Measurements from ENCODE around the gene C12orf76. TPM values are rescaled to one million over a fixed set of nuclear protein-coding genes. Genes with fewer than 3 reads are reported as not detected.
"Not testable (repeated sequence)": the region's sequence is repeated elsewhere in the genome, so short reads cannot be mapped to it uniquely, and the experiment has no call there.

Gene C12orf76
- total and polyA plus RNA-seq, 7 experiments from 2014 or later = 14.3 to 28.7 (median 21.0) TPM

DNA sequence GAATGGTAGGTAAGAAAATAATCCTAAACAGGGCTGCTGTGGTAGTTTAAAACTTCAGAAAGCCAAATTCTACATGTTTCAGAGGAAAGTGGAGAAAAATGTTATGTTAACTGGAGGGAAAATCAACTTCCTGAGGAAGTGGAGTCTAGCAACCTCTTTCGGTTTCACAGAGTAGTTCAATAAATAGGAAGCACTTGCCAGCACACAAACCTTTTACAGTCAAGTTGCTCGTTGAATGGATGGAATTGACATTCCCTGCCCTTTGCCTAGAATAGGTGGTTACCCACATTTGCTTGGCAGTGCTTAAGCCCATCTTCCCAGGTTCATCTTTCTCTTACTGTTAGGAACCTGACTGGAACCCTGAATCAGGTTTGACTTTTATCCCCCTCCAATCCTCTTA is 33.2 kb downstream of the C12orf76 start:
- Histone ChIP-seq H3K4me3 (ENCODE audit: low read length) (no peak overlapping the region), H3K4me1 (ENCODE audit: control insufficient read depth in 2 of 2, insufficient read depth in 2 of 2, low read length in 2 of 2) (peaks cover 12 to 19% of the 10 kb centered on the region in 2 donors)
- CTCF ChIA-PET = no interaction called here

DNA sequence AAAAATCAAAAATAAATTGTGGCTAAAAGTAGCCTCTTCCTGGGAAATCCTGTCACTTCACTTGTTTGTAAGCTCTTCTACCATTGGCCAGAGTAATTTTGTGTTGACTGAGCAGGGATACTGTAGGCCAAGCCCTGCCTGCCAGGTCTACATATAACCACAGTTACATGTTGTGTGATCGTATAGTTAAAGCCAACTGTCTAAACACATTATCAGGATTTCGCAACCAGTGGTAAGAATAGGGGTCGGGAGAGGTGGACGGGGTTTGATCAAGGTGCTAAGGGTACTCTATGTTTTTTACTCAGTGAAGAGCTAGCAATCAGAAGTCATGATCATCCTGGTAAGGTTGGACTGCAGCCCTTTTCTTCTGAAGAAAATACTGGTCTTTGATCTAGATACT is 35.7 kb downstream of the C12orf76 start:
- ChIA-PET POLR2A (interaction anchor here (2.1 kb wide), 1 partner anchor 13 kb away, joined by 9 read pairs; the partner anchor contains the start of gene ANKRD13A), CTCF (interaction anchor here (0.6 kb wide), 1 partner anchor 372 kb away, joined by 4 read pairs; no protein-coding TSS in a partner anchor)
- peak overlapping the region; percentile 26 for H3K27ac ChIP-seq (ENCODE audit: low read depth, low read length)
- no peaks in the 10 kb centered on the region for H3K9me3 ChIP-seq (ENCODE audit: control insufficient read depth in 2 of 3, low read length in 3 of 3)
- no peak for ATAC-seq
- peaks cover 0 to 40% (median 0%) of the 10 kb centered on the region in 3 experiments for H3K36me3 ChIP-seq (ENCODE audit: control insufficient read depth in 2 of 3, insufficient read depth in 3 of 3, low read length in 3 of 3)
- H3K36me3 Mint-ChIP-seq = peaks cover 0 to 29% (median 7%) of the 10 kb centered on the region in 5 donors
- peaks cover 0 to 5% (median 0%) of the 10 kb centered on the region in 11 donors for H3K9me3 Mint-ChIP-seq
- peaks cover 27 to 56% (median 46%) of the 10 kb centered on the region in 7 donors for H3K4me1 Mint-ChIP-seq
- H3K4me3 Mint-ChIP-seq = no peak overlapping the region
- H3K4me1 ChIP-seq (ENCODE audit: control insufficient read depth in 2 of 2, insufficient read depth in 2 of 2, low read length in 2 of 2) = peaks cover 12 to 19% of the 10 kb centered on the region in 2 donors
- H3K27me3 ChIP-seq (ENCODE audit: control insufficient read depth in 2 of 2, insufficient read depth in 2 of 2, low read length in 2 of 2) = no peaks in the 10 kb centered on the region
- intact Hi-C loops (cut with micrococcal nuclease) = no loop called here
- no peaks in the 10 kb centered on the region for H3K27me3 Mint-ChIP-seq
- H3K27ac Mint-ChIP-seq = peak overlapping the region; percentile 3 to 89 (median 64)
- no peak for DNase-seq
- H3K4me3 ChIP-seq (ENCODE audit: low read length) = no peak overlapping the region

More for the DNA sequence above, 33.2 kb downstream of the C12orf76 start:
- Histone ChIP-seq H3K27me3 (ENCODE audit: control insufficient read depth in 2 of 2, insufficient read depth in 2 of 2, low read length in 2 of 2) (no peaks in the 10 kb centered on the region), H3K27ac (ENCODE audit: low read depth, low read length) (peak overlapping the region; percentile 61), H3K36me3 (ENCODE audit: control insufficient read depth in 2 of 3, insufficient read depth in 3 of 3, low read length in 3 of 3) (peaks cover 6 to 65% (median 11%) of the 10 kb centered on the region in 3 experiments), H3K9me3 (ENCODE audit: control insufficient read depth in 2 of 3, low read length in 3 of 3) (no peaks in the 10 kb centered on the region)
- peaks cover 15 to 42% (median 30%) of the 10 kb centered on the region in 7 donors for H3K4me1 Mint-ChIP-seq
- H3K27me3 Mint-ChIP-seq = no peaks in the 10 kb centered on the region
- peaks cover 4 to 31% (median 22%) of the 10 kb centered on the region in 5 donors for H3K36me3 Mint-ChIP-seq
- ATAC-seq (peak; percentile 66), DNase-seq (peak in 5 of 9 donors; percentile 20 to 53 (median 40))
- intact Hi-C loops (cut with micrococcal nuclease) = loop anchor here (1.0 to 5.0 kb wide), 7 partner anchors 16 to 210 kb away; partner anchors contain the start of genes ANKRD13A (in 1 of the 2), GIT2 (in 1 of the 2), GLTP (in 1 of the 2) and TCHP (in 1 of the 2)
- POLR2A ChIA-PET = no interaction called here
- peak overlapping the region; percentile 75 to 93 (median 85) for H3K27ac Mint-ChIP-seq
- peak overlapping the region in 7 of 10 donors; percentile 8 to 64 (median 55) for H3K4me3 Mint-ChIP-seq
- H3K9me3 Mint-ChIP-seq = no peaks in the 10 kb centered on the region

DNA sequence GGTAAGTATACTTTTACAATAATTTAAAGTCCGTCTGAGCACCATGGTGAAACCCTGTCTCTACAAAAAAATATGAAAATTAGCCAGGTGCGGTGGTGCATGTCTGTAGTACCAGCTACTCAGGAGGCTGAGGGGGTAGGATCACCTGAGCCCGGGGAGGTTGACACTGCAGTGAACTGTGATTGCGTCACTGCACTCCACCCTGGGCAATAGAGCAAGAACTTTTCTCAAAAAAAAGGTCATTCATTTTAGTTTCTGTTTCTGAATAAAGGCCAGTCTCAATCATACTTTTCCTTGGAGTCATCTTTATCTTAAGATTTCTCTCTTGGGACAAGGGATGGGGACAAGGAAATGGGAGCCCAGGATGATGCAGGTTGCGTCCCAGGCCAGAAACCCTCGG is 36.2 kb downstream of the C12orf76 start:
- H3K27me3 ChIP-seq (ENCODE audit: control insufficient read depth in 2 of 2, insufficient read depth in 2 of 2, low read length in 2 of 2) = no peaks in the 10 kb centered on the region
- DNase-seq (no peak), ATAC-seq (peak; percentile 53)
- peak overlapping the region; percentile 36 for H3K27ac ChIP-seq (ENCODE audit: low read depth, low read length)
- POLR2A ChIA-PET = interaction anchor here (2.1 kb wide), 1 partner anchor 13 kb away, joined by 9 read pairs; the partner anchor contains the start of gene ANKRD13A
- peaks cover 27 to 59% (median 49%) of the 10 kb centered on the region in 7 donors for H3K4me1 Mint-ChIP-seq
- H3K9me3 Mint-ChIP-seq = peaks cover 0 to 5% (median 0%) of the 10 kb centered on the region in 11 donors
- peaks cover 0 to 30% (median 7%) of the 10 kb centered on the region in 5 donors for H3K36me3 Mint-ChIP-seq
- CTCF ChIA-PET = interaction anchor here (0.6 kb wide), 1 partner anchor 372 kb away, joined by 4 read pairs; no protein-coding TSS in a partner anchor
- no peaks in the 10 kb centered on the region for H3K9me3 ChIP-seq (ENCODE audit: control insufficient read depth in 2 of 3, low read length in 3 of 3)
- H3K4me1 ChIP-seq (ENCODE audit: control insufficient read depth in 2 of 2, insufficient read depth in 2 of 2, low read length in 2 of 2) = peaks cover 12 to 19% of the 10 kb centered on the region in 2 donors
- H3K27ac Mint-ChIP-seq = peak overlapping the region; percentile 3 to 89 (median 64)
- no peak overlapping the region for H3K4me3 ChIP-seq (ENCODE audit: low read length)
- intact Hi-C loops (cut with micrococcal nuclease) = no loop called here
- H3K4me3 Mint-ChIP-seq = no peak overlapping the region
- peaks cover 0 to 35% (median 0%) of the 10 kb centered on the region in 3 experiments for H3K36me3 ChIP-seq (ENCODE audit: control insufficient read depth in 2 of 3, insufficient read depth in 3 of 3, low read length in 3 of 3)
- no peaks in the 10 kb centered on the region for H3K27me3 Mint-ChIP-seq

DNA sequence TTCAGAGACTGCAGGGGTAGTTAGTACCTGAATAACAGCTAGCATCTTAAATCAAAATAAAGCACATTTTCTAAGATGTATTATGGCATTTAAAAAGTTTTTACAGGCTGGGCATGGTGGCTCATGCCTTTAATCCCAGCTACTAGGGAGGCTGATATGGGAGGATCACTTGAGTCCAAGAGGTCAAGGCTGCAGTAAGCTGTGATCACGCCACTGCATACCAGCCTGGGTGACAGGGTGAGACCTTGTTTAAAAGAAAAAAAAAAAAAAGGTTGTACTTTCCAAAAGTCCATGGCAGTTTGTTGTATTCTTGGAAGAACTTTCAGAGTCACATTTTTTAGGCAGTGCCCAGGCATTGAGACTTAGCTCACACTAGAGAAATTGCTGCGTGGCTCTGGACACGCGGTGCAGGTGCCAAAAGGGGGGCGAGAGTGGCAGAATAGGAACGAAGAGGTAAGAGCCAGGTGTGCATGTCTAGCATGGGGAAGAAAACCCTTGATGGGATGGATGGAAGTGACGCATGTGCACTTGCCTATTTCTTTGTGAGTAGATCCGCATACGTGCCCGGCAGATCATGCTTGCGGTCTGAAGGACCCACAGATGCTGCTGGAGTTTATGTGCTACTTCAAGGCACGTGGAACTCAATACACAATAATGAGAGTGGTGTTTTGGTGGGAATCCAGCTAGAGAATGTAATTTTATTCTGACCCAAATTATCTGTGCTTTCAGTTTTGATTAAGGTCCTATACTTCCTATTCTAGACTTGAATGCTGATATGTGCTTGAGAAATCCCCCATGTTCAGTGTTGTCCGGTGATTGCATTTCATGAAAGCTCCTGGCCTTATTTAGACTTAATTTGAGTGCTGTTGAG is 37.2 kb downstream of the C12orf76 start:
- ATAC-seq (peak; percentile 51), DNase-seq (no peak)
- Histone ChIP-seq H3K4me3 (ENCODE audit: low read length) (no peak overlapping the region), H3K9me3 (ENCODE audit: control insufficient read depth in 2 of 3, low read length in 3 of 3) (no peaks in the 10 kb centered on the region), H3K27me3 (ENCODE audit: control insufficient read depth in 2 of 2, insufficient read depth in 2 of 2, low read length in 2 of 2) (no peaks in the 10 kb centered on the region), H3K36me3 (ENCODE audit: control insufficient read depth in 2 of 3, insufficient read depth in 3 of 3, low read length in 3 of 3) (peaks cover 0 to 30% (median 0%) of the 10 kb centered on the region in 3 experiments), H3K4me1 (ENCODE audit: control insufficient read depth in 2 of 2, insufficient read depth in 2 of 2, low read length in 2 of 2) (peaks cover 12 to 19% of the 10 kb centered on the region in 2 donors), H3K27ac (ENCODE audit: low read depth, low read length) (no peak overlapping the region)
- Mint-ChIP-seq H3K27me3 (no peaks in the 10 kb centered on the region), H3K27ac (peak overlapping the region in 8 of 9 donors; percentile 37 to 90 (median 72)), H3K4me1 (peaks cover 29 to 68% (median 57%) of the 10 kb centered on the region in 7 donors), H3K4me3 (peak overlapping the region in 1 of 10 donors; percentile 46), H3K36me3 (peaks cover 0 to 39% (median 7%) of the 10 kb centered on the region in 5 donors), H3K9me3 (peaks cover 0 to 7% (median 0%) of the 10 kb centered on the region in 11 donors)
- intact Hi-C loops (cut with micrococcal nuclease) = no loop called here
- POLR2A ChIA-PET = interaction anchor here (0.6 to 2.1 kb wide), 7 partner anchors 9 to 504 kb away, joined by 3 to 9 read pairs (median 4); partner anchors contain the start of gene ANKRD13A
- CTCF ChIA-PET = interaction anchor here (0.6 kb wide), 1 partner anchor 12 kb away, joined by 3 read pairs; no protein-coding TSS in a partner anchor

DNA sequence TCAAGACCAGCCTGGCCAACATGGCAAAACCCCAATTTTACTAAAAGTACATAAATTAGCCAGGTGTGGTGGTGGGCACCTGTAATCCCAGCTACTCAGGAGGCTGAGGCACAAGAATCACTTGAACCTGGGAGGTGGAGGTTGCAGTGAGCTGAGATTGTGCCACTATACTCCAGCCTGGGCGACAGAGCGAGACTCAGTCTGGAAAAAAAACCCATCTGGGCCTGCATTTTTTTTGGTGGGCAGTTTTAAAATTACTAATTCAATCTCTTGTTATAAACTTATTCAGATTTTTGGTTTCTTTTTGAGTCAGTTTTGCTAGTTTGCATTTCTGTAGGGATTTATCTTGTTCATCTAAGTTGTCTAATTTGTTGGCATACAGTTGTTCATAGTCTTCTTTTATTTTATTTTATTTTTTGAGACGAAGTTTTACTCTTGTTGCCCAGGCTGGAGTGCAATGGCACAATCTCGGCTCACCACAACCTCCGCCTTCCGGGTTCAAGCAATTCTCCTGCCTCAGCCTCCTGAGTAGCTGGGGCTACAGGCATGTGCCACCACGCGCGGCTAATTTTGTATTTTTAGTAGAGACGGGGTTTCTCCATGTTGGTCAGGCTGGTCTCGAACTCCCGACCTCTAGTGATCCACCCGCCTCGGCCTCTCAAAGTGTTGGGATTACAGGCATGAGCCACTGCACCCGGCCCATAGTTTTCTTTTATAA is 39.5 kb downstream of the C12orf76 start:
- Histone ChIP-seq H3K36me3 (ENCODE audit: control insufficient read depth in 2 of 3, insufficient read depth in 3 of 3, low read length in 3 of 3) (peaks cover 0 to 22% (median 0%) of the 10 kb centered on the region in 3 experiments), H3K4me1 (ENCODE audit: control insufficient read depth in 2 of 2, insufficient read depth in 2 of 2, low read length in 2 of 2) (peaks cover 6 to 11% of the 10 kb centered on the region in 2 donors)
- intact Hi-C loops (cut with micrococcal nuclease); H3K27me3 Mint-ChIP-seq; H3K4me3 Mint-ChIP-seq; H3K9me3 Mint-ChIP-seq; H3K4me3 ChIP-seq (ENCODE audit: low read length); POLR2A ChIA-PET; H3K9me3 ChIP-seq (ENCODE audit: control insufficient read depth in 2 of 3, low read length in 3 of 3); CTCF ChIA-PET; DNase-seq; H3K27me3 ChIP-seq (ENCODE audit: control insufficient read depth in 2 of 2, insufficient read depth in 2 of 2, low read length in 2 of 2); H3K27ac ChIP-seq (ENCODE audit: low read depth, low read length); ATAC-seq: not testable (repeated sequence)
- H3K4me1 Mint-ChIP-seq = peaks cover 33 to 74% (median 64%) of the 10 kb centered on the region in 7 donors
- peaks cover 0 to 37% (median 7%) of the 10 kb centered on the region in 5 donors for H3K36me3 Mint-ChIP-seq
- H3K27ac Mint-ChIP-seq = peak overlapping the region in 4 of 9 donors; percentile 47 to 86 (median 67)

DNA sequence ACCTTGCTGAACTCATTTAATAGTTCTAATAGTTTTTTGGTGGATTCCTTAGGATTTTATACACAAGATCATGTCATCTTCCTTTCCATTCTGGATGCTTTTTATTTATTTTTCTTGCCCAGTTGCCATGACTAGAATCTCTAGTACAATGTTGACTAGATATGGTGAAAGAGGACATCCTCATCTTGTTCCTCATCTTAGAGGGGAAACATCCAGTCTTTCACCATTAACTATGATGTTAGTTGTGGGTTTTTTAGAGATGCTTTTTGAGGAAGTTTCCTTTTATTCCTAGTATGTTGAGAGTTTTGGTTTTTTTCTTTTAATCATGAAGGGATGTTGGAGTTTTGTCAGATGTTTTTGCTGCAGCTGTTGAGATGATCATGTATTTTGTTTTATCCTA is 40.4 kb downstream of the C12orf76 start:
- no peak overlapping the region for H3K4me3 ChIP-seq (ENCODE audit: low read length)
- peaks cover 0 to 42% (median 7%) of the 10 kb centered on the region in 5 donors for H3K36me3 Mint-ChIP-seq

More for the DNA sequence above, 40.4 kb downstream of the C12orf76 start:
- intact Hi-C loops (cut with micrococcal nuclease) = no loop called here
- peaks cover 33 to 80% (median 74%) of the 10 kb centered on the region in 7 donors for H3K4me1 Mint-ChIP-seq
- ATAC-seq = peak; percentile 47
- H3K27me3 Mint-ChIP-seq = no peaks in the 10 kb centered on the region
- Histone ChIP-seq H3K27ac (ENCODE audit: low read depth, low read length) (no peak overlapping the region), H3K9me3 (ENCODE audit: control insufficient read depth in 2 of 3, low read length in 3 of 3) (no peaks in the 10 kb centered on the region), H3K36me3 (ENCODE audit: control insufficient read depth in 2 of 3, insufficient read depth in 3 of 3, low read length in 3 of 3) (peaks cover 0 to 14% (median 0%) of the 10 kb centered on the region in 3 experiments), H3K4me1 (ENCODE audit: control insufficient read depth in 2 of 2, insufficient read depth in 2 of 2, low read length in 2 of 2) (peaks cover 6 to 14% of the 10 kb centered on the region in 2 donors), H3K27me3 (ENCODE audit: control insufficient read depth in 2 of 2, insufficient read depth in 2 of 2, low read length in 2 of 2) (no peaks in the 10 kb centered on the region)
- DNase-seq = no peak
- peaks cover 0 to 7% (median 0%) of the 10 kb centered on the region in 11 donors for H3K9me3 Mint-ChIP-seq
- H3K27ac Mint-ChIP-seq = peak overlapping the region in 7 of 9 donors; percentile 0 to 76 (median 13)
- CTCF ChIA-PET = no interaction called here
- POLR2A ChIA-PET = no interaction called here
- H3K4me3 Mint-ChIP-seq = peak overlapping the region in 3 of 10 donors; percentile 7 to 34 (median 19)
